Tibial nerve (tissue), 4 donors: ENCODE results near the gene MAP10.

Experiments
- EP300 ChIP-seq, 2 donors: sonication (generic); formaldehyde crosslinking; IDR thresholded peaks; one replicate each; pipeline ENCODE4 v1.6.1; 2017; ENCODE audit warnings: antibody characterized with exemption in 2 of 2, mild to moderate bottlenecking in 1 of 2
- POLR2A ChIP-seq, 2 donors: fragments of 450-650 bp; IDR thresholded peaks; one replicate each; pipeline ENCODE4 v1.6.1; 2017; ENCODE audit warnings: antibody characterized with exemption in 2 of 2, mild to moderate bottlenecking in 2 of 2, moderate library complexity in 2 of 2
- TF ChIP-seq, protein P1 (sequence below), 5 experiments: fragments of 200-600 bp in 3 of 5; fragments of 450-650 bp in 2 of 5; sonication (generic) in 3 of 5; IDR thresholded peaks; one replicate each; pipeline ENCODE4 v1.5.1; 2016 to 2019; ENCODE audit warnings: antibody characterized with exemption in 5 of 5, mild to moderate bottlenecking in 3 of 5, moderate library complexity in 2 of 5

DNA sequence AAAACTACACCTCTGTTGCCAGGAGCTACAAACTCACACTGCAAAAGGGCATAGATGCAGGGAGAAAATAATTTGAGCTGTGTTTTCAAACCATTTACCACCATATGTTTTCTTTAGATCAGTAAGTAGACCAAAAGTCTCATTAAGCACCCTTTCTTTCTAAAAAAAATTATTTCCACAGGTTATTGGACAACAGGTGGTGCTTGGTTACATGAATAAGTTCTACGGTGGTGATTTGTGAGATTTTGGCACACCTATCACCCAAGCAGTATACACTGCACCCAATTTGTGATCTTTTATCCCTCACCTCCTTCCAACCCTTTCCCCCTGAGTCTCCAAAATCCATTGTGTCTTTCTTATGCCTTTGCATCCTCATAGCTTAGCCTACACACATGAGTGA lies 21.1 kb downstream of the MAP10 start:
- TF ChIP-seq, protein P1, sequence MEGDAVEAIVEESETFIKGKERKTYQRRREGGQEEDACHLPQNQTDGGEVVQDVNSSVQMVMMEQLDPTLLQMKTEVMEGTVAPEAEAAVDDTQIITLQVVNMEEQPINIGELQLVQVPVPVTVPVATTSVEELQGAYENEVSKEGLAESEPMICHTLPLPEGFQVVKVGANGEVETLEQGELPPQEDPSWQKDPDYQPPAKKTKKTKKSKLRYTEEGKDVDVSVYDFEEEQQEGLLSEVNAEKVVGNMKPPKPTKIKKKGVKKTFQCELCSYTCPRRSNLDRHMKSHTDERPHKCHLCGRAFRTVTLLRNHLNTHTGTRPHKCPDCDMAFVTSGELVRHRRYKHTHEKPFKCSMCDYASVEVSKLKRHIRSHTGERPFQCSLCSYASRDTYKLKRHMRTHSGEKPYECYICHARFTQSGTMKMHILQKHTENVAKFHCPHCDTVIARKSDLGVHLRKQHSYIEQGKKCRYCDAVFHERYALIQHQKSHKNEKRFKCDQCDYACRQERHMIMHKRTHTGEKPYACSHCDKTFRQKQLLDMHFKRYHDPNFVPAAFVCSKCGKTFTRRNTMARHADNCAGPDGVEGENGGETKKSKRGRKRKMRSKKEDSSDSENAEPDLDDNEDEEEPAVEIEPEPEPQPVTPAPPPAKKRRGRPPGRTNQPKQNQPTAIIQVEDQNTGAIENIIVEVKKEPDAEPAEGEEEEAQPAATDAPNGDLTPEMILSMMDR (IDR thresholded peaks at IDR 0.05), result no peak
- TF ChIP-seq POLR2A (IDR thresholded peaks at IDR 0.05) (no peak), EP300 (IDR thresholded peaks at IDR 0.05) (no peak)
